PC-3 (cell line): Measurements from ENCODE around the gene HLA-DQA2. TPM values are rescaled to one million over a fixed set of nuclear protein-coding genes. Genes with fewer than 3 reads are reported as not detected.

Source experiments
- ATAC-seq: fragments of 200-7000 bp; cut with Tn5 transposase; 2 replicates; pipeline ENCODE4 v1.9.1; 2020; ENCODE audit warnings: mild to moderate bottlenecking, moderate library complexity
- BruUV-seq: library from RNA; stranded (reverse); fragments of 400-500 nt; replicated peaks from 2 replicates; lab custom pipeline; 2021; lab: Mats Ljungman, UMichigan
- CTCF ChIA-PET: fragments of 300-600 bp; sonication (Branson Sonifier 250); formaldehyde crosslinking; loops from one replicate; lab custom pipeline; 2022; ENCODE audit warnings: antibody characterized with exemption; lab: Charles Lee
- POLR2A ChIA-PET: fragments of 300-600 bp; sonication (Branson Sonifier 250); formaldehyde crosslinking; loops from one replicate; lab custom pipeline; 2022; ENCODE audit warnings: antibody characterized with exemption; ENCODE audit not compliant: unreplicated experiment; lab: Charles Lee
- DNase-seq: peaks from one replicate; pipeline ENCODE4 v3.0.0-alpha.2; 2015
- H2AFZ ChIP-seq: fragments of 300-600 bp; sonication (generic); 2 replicates; pipeline ENCODE4 v1.6.0; 2016; ENCODE audit warnings: antibody characterized with exemption, low read length
- H3F3A ChIP-seq: fragments of 300-600 bp; sonication (generic); one replicate; pipeline ENCODE4 v1.6.0; 2017; ENCODE audit warnings: antibody characterized with exemption, low read length, control low read depth, mild to moderate bottlenecking; ENCODE audit not compliant: unreplicated experiment
- H3K27ac ChIP-seq: fragments of 300-600 bp; sonication (generic); 2 replicates; pipeline ENCODE4 v1.5.1; 2016; ENCODE audit warnings: mild to moderate bottlenecking, low read length
- H3K27me3 ChIP-seq: fragments of 300-600 bp; sonication (generic); 2 replicates; pipeline ENCODE4 v1.6.1; 2016; ENCODE audit warnings: low read length, mixed read lengths
- H3K36me3 ChIP-seq: fragments of 300-600 bp; sonication (generic); 2 replicates; pipeline ENCODE4 v1.6.1; 2016; ENCODE audit warnings: low read depth, mixed run types, low read length, mixed read lengths
- H3K4me1 ChIP-seq: fragments of 300-600 bp; sonication (generic); 2 replicates; pipeline ENCODE4 v1.5.1; 2016; ENCODE audit warnings: low read length; ENCODE audit not compliant: insufficient read depth
- H3K4me2 ChIP-seq: fragments of 300-600 bp; sonication (generic); 2 replicates; pipeline ENCODE4 v1.6.0; 2016; ENCODE audit warnings: low read length
- H3K4me3 ChIP-seq: fragments of 300-600 bp; sonication (generic); 2 replicates; pipeline ENCODE4 v1.5.1; 2016; ENCODE audit warnings: mild to moderate bottlenecking, low read length, mixed read lengths
- H3K79me2 ChIP-seq: fragments of 300-600 bp; sonication (generic); 2 replicates; pipeline ENCODE4 v1.6.1; 2017; ENCODE audit warnings: low read length, mixed read lengths
- H3K9ac ChIP-seq: fragments of 300-600 bp; sonication (generic); 2 replicates; pipeline ENCODE4 v1.6.0; 2016; ENCODE audit warnings: mild to moderate bottlenecking, low read length
- H3K9me2 ChIP-seq: fragments of 300-600 bp; sonication (generic); replicated peaks from 2 replicates; pipeline ENCODE4 v1.6.1; 2016; ENCODE audit warnings: mixed run types, low read length, mixed read lengths
- H3K9me3 ChIP-seq: fragments of 300-600 bp; sonication (generic); 2 replicates; pipeline ENCODE4 v1.6.1; 2016; ENCODE audit warnings: low read length, mixed read lengths
- H4K20me1 ChIP-seq: fragments of 300-600 bp; sonication (generic); 2 replicates; pipeline ENCODE4 v1.6.1; 2016; ENCODE audit warnings: low read length, mixed read lengths
- EZH2 ChIP-seq: fragments of 300-600 bp; sonication (generic); IDR thresholded peaks from one replicate; pipeline ENCODE4 v1.6.1; 2017; ENCODE audit warnings: antibody characterized with exemption, mild to moderate bottlenecking, low read length; ENCODE audit not compliant: unreplicated experiment
- EZH2phosphoT487 ChIP-seq: fragments of 300-600 bp; sonication (generic); IDR thresholded peaks from 2 replicates; pipeline ENCODE4 v1.6.1; 2018; ENCODE audit warnings: mild to moderate bottlenecking, antibody characterized with exemption, low read length, borderline replicate concordance
- intact Hi-C: fragments of 100-400 bp; cut with micrococcal nuclease; formaldehyde crosslinking; loops from 2 replicates; pipeline ENCODE4 v1.9.0; 2023
- total RNA-seq: library from RNA; depleted of rRNA; stranded (reverse); fragments of >200 nt; gene quantifications from 2 replicates; pipeline ENCODE4 v1.2.3, GENCODE V29; 2014
- TF ChIP-seq, protein P1 (sequence below): fragments of 300-600 bp; sonication (generic); conservative IDR thresholded peaks from 2 replicates; pipeline ENCODE4 v1.5.1; 2017; ENCODE audit warnings: antibody characterized with exemption, low read depth, mild to moderate bottlenecking, low read length

The HLA-DQA2 gene
- total RNA-seq, 1 experiment from 2014 or later = not detected

DNA sequence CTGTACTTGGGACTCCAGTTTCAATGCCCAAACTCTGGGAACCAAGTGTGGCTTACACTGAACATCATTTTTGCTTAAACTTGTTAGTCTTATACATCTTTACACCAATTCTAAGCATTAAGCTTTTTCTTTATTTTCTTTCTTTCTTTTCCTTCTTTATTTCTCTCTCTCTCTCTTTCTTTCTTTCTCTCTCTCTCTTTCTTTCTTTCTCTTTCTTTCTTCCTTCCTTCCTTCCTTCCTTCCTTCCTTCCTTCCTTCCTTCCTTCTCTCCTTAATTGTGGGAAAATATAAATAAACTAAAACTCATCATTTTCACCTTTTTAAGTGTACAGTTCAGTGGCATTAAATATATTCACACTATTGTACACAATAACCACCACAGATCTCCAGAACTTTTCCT, 31.6 kb upstream of the HLA-DQA2 start:
- intact Hi-C loops = no loop called here
- BruUV-seq = no TSS peak
- ATAC-seq = no peak

DNA sequence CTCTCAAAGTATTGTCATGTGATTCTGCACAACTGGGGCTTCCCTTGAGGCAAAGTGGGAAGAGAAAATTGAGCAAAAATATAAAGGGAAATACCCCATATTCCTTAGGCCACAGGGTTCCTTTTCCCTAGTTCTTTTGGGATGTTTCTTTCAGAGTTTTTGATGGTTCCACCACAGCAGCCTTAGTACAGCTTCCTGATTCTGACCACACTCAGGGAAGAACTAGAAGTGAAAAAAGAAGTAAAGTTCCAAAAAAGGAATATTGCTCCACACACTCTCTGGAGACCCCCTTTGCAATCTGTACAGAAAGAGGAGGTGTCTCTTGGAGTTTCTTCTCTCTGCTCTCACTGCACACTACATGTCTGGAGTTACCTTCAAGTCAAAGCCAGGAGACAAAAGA, 27.9 kb upstream of the HLA-DQA2 start:
- no peak overlapping the region for H2AFZ ChIP-seq
- no peaks in the 10 kb centered on the region for H3F3A ChIP-seq
- no peaks in the 10 kb centered on the region for H3K9me2 ChIP-seq
- DNase-seq (no peak), ATAC-seq (no peak)
- H3K4me3 ChIP-seq = no peak overlapping the region
- no peaks in the 10 kb centered on the region for H4K20me1 ChIP-seq
- intact Hi-C loops = no loop called here
- ChIA-PET CTCF (no interaction called here), POLR2A (no interaction called here)
- no peak overlapping the region for H3K4me2 ChIP-seq
- H3K9me3 ChIP-seq = no peaks in the 10 kb centered on the region
- no TSS peak for BruUV-seq
- H3K4me1 ChIP-seq = no peaks in the 10 kb centered on the region
- H3K79me2 ChIP-seq = no peaks in the 10 kb centered on the region
- no peak overlapping the region for H3K27ac ChIP-seq
- H3K9ac ChIP-seq = no peak overlapping the region
- no peaks in the 10 kb centered on the region for H3K36me3 ChIP-seq
- peaks cover 40% of the 10 kb centered on the region for H3K27me3 ChIP-seq
- TF ChIP-seq, protein P1, sequence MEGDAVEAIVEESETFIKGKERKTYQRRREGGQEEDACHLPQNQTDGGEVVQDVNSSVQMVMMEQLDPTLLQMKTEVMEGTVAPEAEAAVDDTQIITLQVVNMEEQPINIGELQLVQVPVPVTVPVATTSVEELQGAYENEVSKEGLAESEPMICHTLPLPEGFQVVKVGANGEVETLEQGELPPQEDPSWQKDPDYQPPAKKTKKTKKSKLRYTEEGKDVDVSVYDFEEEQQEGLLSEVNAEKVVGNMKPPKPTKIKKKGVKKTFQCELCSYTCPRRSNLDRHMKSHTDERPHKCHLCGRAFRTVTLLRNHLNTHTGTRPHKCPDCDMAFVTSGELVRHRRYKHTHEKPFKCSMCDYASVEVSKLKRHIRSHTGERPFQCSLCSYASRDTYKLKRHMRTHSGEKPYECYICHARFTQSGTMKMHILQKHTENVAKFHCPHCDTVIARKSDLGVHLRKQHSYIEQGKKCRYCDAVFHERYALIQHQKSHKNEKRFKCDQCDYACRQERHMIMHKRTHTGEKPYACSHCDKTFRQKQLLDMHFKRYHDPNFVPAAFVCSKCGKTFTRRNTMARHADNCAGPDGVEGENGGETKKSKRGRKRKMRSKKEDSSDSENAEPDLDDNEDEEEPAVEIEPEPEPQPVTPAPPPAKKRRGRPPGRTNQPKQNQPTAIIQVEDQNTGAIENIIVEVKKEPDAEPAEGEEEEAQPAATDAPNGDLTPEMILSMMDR = no peak
- TF ChIP-seq EZH2phosphoT487 (no peak), EZH2 (no peak)

More for the DNA sequence above, 31.6 kb upstream of the HLA-DQA2 start:
- ChIA-PET CTCF (no interaction called here), POLR2A (no interaction called here)
- Histone ChIP-seq H3K4me3 (no peak overlapping the region), H3K9me2 (no peaks in the 10 kb centered on the region), H3K27ac (no peak overlapping the region), H3F3A (no peaks in the 10 kb centered on the region), H4K20me1 (no peaks in the 10 kb centered on the region), H3K9ac (no peak overlapping the region), H3K9me3 (no peaks in the 10 kb centered on the region), H3K4me1 (no peaks in the 10 kb centered on the region), H3K36me3 (no peaks in the 10 kb centered on the region), H3K4me2 (no peak overlapping the region), H3K79me2 (no peaks in the 10 kb centered on the region), H2AFZ (no peak overlapping the region), H3K27me3 (peaks cover 38% of the 10 kb centered on the region)
- DNase-seq = no peak
- TF ChIP-seq EZH2phosphoT487 (no peak), EZH2 (no peak)
- TF ChIP-seq, protein P1 = no peak

DNA sequence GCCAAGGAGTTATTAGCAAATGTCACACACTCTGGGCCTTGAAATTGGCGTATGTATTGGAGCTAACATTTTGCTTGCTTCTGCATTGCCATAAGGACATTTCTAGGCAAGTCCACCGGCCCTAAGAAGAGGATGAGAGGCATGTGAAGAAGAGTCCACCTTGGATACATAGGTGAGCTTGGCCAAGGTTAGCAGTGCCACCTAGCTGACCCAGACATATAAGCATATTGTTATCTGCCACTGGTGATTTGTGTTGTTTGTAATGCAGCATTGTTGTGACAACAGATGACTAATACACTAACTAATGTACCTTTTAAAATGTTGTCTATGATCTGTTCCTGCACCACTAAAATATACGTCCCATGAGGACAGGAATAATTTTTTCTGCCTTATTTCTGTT, 24.8 kb upstream of the HLA-DQA2 start:
- H3K79me2 ChIP-seq = no peaks in the 10 kb centered on the region
- BruUV-seq = no TSS peak
- CTCF ChIA-PET = no interaction called here

More for the DNA sequence above, 24.8 kb upstream of the HLA-DQA2 start:
- Histone ChIP-seq H3K9me3 (no peaks in the 10 kb centered on the region), H3K36me3 (no peaks in the 10 kb centered on the region), H3K4me3 (no peak overlapping the region), H3K9me2 (no peaks in the 10 kb centered on the region), H3K4me1 (no peaks in the 10 kb centered on the region), H3K4me2 (no peak overlapping the region), H3K9ac (no peak overlapping the region), H2AFZ (no peak overlapping the region), H3K27ac (no peak overlapping the region), H3F3A (no peaks in the 10 kb centered on the region), H4K20me1 (no peaks in the 10 kb centered on the region), H3K27me3 (peaks cover 54% of the 10 kb centered on the region)
- ATAC-seq = no peak
- TF ChIP-seq, protein P1 = peak; percentile 27; the same call in 1 of the 2 replicates
- TF ChIP-seq EZH2 (no peak), EZH2phosphoT487 (no peak)
- DNase-seq = no peak
- POLR2A ChIA-PET = no interaction called here
- intact Hi-C loops = no loop called here
